DND-41 (cell line): Measurements from ENCODE around the gene PTPRN2.

ENCODE experiments used
- ATAC-seq: fragments of 200-7000 bp; cut with Tn5 transposase; 3 replicates; pipeline ENCODE4 v1.9.1; 2021; ENCODE audit warnings: low read depth; ENCODE audit not compliant: insufficient read depth
- DNase-seq: peaks from one replicate; pipeline ENCODE4 v3.0.0-alpha.2; 2020
- H2AFZ ChIP-seq: 2 replicates; pipeline ENCODE4 v1.6.0; 2012; ENCODE audit warnings: low read depth, low read length
- H3K27ac ChIP-seq: 2 replicates; pipeline ENCODE4 v1.5.1; 2012; ENCODE audit warnings: low read length, inconsistent platforms
- H3K27me3 ChIP-seq: fragments of 200-600 bp; sonication (generic); 2 replicates; pipeline ENCODE4 v1.6.0; 2012; ENCODE audit warnings: low read length, mild to moderate bottlenecking, inconsistent platforms; ENCODE audit not compliant: insufficient read depth, poor library complexity
- H3K36me3 ChIP-seq: 2 replicates; pipeline ENCODE4 v1.5.1; 2012; ENCODE audit warnings: low read length, inconsistent platforms; ENCODE audit not compliant: insufficient read depth
- H3K4me1 ChIP-seq: 2 replicates; pipeline ENCODE4 v1.5.1; 2012; ENCODE audit warnings: mild to moderate bottlenecking, low read length; ENCODE audit not compliant: insufficient read depth
- H3K4me2 ChIP-seq: 2 replicates; pipeline ENCODE4 v1.6.0; 2012; ENCODE audit warnings: mild to moderate bottlenecking, moderate library complexity, low read length, inconsistent platforms; ENCODE audit not compliant: insufficient read depth
- H3K4me3 ChIP-seq, 2 experiments: fragments of 200-600 bp in 1 of 2; shearing (Covaris generic) in 1 of 2; 2 replicates each; pipeline ENCODE4 v1.5.1; 2012 to 2016; ENCODE audit warnings: inconsistent platforms in 2 of 2, low read length in 2 of 2, mild to moderate bottlenecking in 2 of 2, low read depth in 1 of 2, moderate library complexity in 1 of 2
- H3K79me2 ChIP-seq: 2 replicates; pipeline ENCODE4 v1.6.0; 2012; ENCODE audit warnings: low read length, inconsistent platforms; ENCODE audit not compliant: insufficient read depth
- H3K9ac ChIP-seq: 2 replicates; pipeline ENCODE4 v1.6.0; 2012; ENCODE audit warnings: low read depth, mild to moderate bottlenecking, inconsistent platforms, low read length, moderate library complexity
- H3K9me3 ChIP-seq: 2 replicates; pipeline ENCODE4 v1.5.1; 2012; ENCODE audit warnings: low read length, moderate library complexity, mild to moderate bottlenecking, inconsistent platforms; ENCODE audit not compliant: insufficient read depth, severe bottlenecking
- H4K20me1 ChIP-seq: 2 replicates; pipeline ENCODE4 v1.6.0; 2012; ENCODE audit warnings: low read length; ENCODE audit not compliant: insufficient read depth
- CTCF ChIP-seq: IDR thresholded peaks from 2 replicates; pipeline ENCODE4 v1.5.1; 2012; ENCODE audit warnings: borderline replicate concordance, low read length, moderate library complexity, mild to moderate bottlenecking; ENCODE audit not compliant: poor library complexity, severe bottlenecking; ENCODE audit errors: extremely low read depth
- EZH2 ChIP-seq: IDR thresholded peaks from 3 replicates; pipeline ENCODE4 v1.6.1; 2012; ENCODE audit warnings: borderline replicate concordance, low read depth, mild to moderate bottlenecking, moderate library complexity, low read length, inconsistent platforms; ENCODE audit not compliant: severe bottlenecking

PTPRN2 gene

GRCh38 chr7:158264881-158265742 is 322.5 kb downstream of the PTPRN2 start:
- no peak overlapping the region for H2AFZ ChIP-seq
- no peaks in the 10 kb centered on the region for H4K20me1 ChIP-seq
- peaks cover 3% of the 10 kb centered on the region for H3K9me3 ChIP-seq
- H3K4me2 ChIP-seq, result no peak overlapping the region
- no peak overlapping the region for H3K27ac ChIP-seq
- H3K4me3 ChIP-seq, result no peak overlapping the region
- DNase-seq, result no peak
- no peaks in the 10 kb centered on the region for H3K36me3 ChIP-seq
- H3K27me3 ChIP-seq, result no peaks in the 10 kb centered on the region
- no peak overlapping the region for H3K9ac ChIP-seq
- TF ChIP-seq CTCF (no peak), EZH2 (no peak)
- no peak for ATAC-seq
- no peaks in the 10 kb centered on the region for H3K79me2 ChIP-seq
- H3K4me1 ChIP-seq, result no peaks in the 10 kb centered on the region

GRCh38 chr7:158263964-158264748 is 323.5 kb downstream of the PTPRN2 start:
- DNase-seq (no peak), ATAC-seq (no peak)
- Histone ChIP-seq H3K4me2 (no peak overlapping the region), H3K79me2 (no peaks in the 10 kb centered on the region), H3K4me3 (no peak overlapping the region), H3K4me1 (no peaks in the 10 kb centered on the region), H3K27ac (no peak overlapping the region), H4K20me1 (no peaks in the 10 kb centered on the region), H3K36me3 (no peaks in the 10 kb centered on the region), H3K27me3 (no peaks in the 10 kb centered on the region), H3K9ac (no peak overlapping the region), H2AFZ (no peak overlapping the region), H3K9me3 (peaks cover 3% of the 10 kb centered on the region)
- TF ChIP-seq EZH2 (no peak), CTCF (no peak)

- H3K4me2 ChIP-seq, result no peak overlapping the region
These were observed 324.3 kb downstream of the PTPRN2 start for GRCh38 chr7:158263110-158263963.

More at GRCh38 chr7:158263110-158263963, 324.3 kb downstream of the PTPRN2 start:
- Histone ChIP-seq H3K4me3 (no peak overlapping the region), H3K36me3 (no peaks in the 10 kb centered on the region), H3K27me3 (no peaks in the 10 kb centered on the region), H2AFZ (no peak overlapping the region), H3K9ac (no peak overlapping the region), H3K27ac (no peak overlapping the region), H3K79me2 (no peaks in the 10 kb centered on the region), H4K20me1 (no peaks in the 10 kb centered on the region), H3K4me1 (no peaks in the 10 kb centered on the region), H3K9me3 (peaks cover 3% of the 10 kb centered on the region)
- DNase-seq, result no peak
- TF ChIP-seq EZH2, result no peak
- no peak for TF ChIP-seq CTCF
- ATAC-seq, result no peak
